ENCODE results near the gene SPR.

- TF ChIP-seq CTCF (IDR thresholded peaks at IDR 0.05; ENCODE audit: extremely low read depth in 1 of 2, insufficient read depth in 1 of 2, low read depth in 1 of 2, low read length in 2 of 2), result peak; percentile 61 to 68
- TF ChIP-seq POLR2AphosphoS5 (IDR thresholded peaks at IDR 0.05; ENCODE audit: insufficient read depth, low read depth, low read length), result no peak
- no peak for TF ChIP-seq EZH2 (IDR thresholded peaks at IDR 0.05; ENCODE audit: borderline replicate concordance, low read depth, low read length, severe bottlenecking)
- TF ChIP-seq JUN (IDR thresholded peaks at IDR 0.05; ENCODE audit: borderline replicate concordance, insufficient read depth, insufficient read length, low read depth), result no peak
- no peak for TF ChIP-seq MAX (IDR thresholded peaks at IDR 0.05; ENCODE audit: insufficient read depth, insufficient read length)
- TF ChIP-seq POLR2A (IDR thresholded peaks at IDR 0.05; ENCODE audit: low read depth, low read length), result no peak
These were observed 27.4 kb upstream of the SPR start for GRCh38 chr2:72859831-72860262.
